Nephron progenitor cell (in vitro differentiated cells): Measurements from ENCODE around the gene SNCA.

Source experiments
- DNase-seq: peaks from one replicate; pipeline ENCODE4 v3.0.0; 2021
- H3K27ac Mint-ChIP-seq: 2 replicates; pipeline ENCODE4 v1.8.0; 2021; ENCODE audit warnings: mild to moderate bottlenecking, moderate library complexity, mixed read lengths
- H3K27me3 Mint-ChIP-seq: 2 replicates; pipeline ENCODE4 v1.8.0; 2021; ENCODE audit warnings: mild to moderate bottlenecking, low read depth, mixed read lengths; ENCODE audit not compliant: poor library complexity
- H3K36me3 Mint-ChIP-seq: 2 replicates; pipeline ENCODE4 v1.8.0; 2021; ENCODE audit warnings: low read depth, mixed read lengths
- H3K4me1 Mint-ChIP-seq: 2 replicates; pipeline ENCODE4 v1.8.0; 2021; ENCODE audit warnings: mixed read lengths
- H3K4me3 Mint-ChIP-seq: 2 replicates; pipeline ENCODE4 v1.8.0; 2021; ENCODE audit warnings: mild to moderate bottlenecking, moderate library complexity, mixed read lengths
- H3K9me3 Mint-ChIP-seq: 2 replicates; pipeline ENCODE4 v1.8.0; 2021; ENCODE audit warnings: mild to moderate bottlenecking, moderate library complexity, mixed read lengths
- TF ChIP-seq, protein P1 (sequence below): fragments of 200-600 bp; sonication (generic); IDR thresholded peaks from 2 replicates; pipeline ENCODE4 v1.5.0; 2021; ENCODE audit warnings: antibody characterized with exemption

Gene SNCA

DNA sequence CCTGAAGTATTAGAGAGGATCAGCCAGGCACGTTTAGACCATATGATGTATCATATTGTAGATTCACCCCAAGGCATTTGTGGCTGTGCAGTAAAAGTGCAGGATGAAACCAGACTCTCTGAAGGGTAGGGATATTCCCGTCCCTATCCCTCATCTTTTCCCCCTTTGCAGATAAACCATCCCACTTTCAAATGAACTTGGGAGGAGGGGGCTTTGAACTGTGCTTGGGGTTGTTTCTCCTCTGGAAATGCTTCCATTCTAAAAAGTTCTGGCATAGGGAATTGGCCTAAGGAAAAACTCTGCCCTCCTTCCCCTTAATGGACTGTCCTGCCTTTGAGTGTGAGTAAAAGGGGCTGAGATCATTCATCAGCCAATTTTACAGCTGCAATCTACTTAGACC, 23.8 kb downstream of the SNCA start:
- TF ChIP-seq, protein P1, sequence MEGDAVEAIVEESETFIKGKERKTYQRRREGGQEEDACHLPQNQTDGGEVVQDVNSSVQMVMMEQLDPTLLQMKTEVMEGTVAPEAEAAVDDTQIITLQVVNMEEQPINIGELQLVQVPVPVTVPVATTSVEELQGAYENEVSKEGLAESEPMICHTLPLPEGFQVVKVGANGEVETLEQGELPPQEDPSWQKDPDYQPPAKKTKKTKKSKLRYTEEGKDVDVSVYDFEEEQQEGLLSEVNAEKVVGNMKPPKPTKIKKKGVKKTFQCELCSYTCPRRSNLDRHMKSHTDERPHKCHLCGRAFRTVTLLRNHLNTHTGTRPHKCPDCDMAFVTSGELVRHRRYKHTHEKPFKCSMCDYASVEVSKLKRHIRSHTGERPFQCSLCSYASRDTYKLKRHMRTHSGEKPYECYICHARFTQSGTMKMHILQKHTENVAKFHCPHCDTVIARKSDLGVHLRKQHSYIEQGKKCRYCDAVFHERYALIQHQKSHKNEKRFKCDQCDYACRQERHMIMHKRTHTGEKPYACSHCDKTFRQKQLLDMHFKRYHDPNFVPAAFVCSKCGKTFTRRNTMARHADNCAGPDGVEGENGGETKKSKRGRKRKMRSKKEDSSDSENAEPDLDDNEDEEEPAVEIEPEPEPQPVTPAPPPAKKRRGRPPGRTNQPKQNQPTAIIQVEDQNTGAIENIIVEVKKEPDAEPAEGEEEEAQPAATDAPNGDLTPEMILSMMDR: no peak
- Mint-ChIP-seq H3K9me3 (peaks cover 4% of the 10 kb centered on the region), H3K36me3 (peaks cover 34% of the 10 kb centered on the region), H3K4me3 (no peak overlapping the region), H3K27me3 (peaks cover 7% of the 10 kb centered on the region), H3K4me1 (peaks cover 4% of the 10 kb centered on the region), H3K27ac (no peak overlapping the region)
- no peak for DNase-seq

GRCh38 chr4:89807441-89808140, 29.4 kb downstream of the SNCA start:
- DNase-seq: no peak
- Mint-ChIP-seq H3K27me3 (peaks cover 4% of the 10 kb centered on the region), H3K27ac (no peak overlapping the region), H3K4me1 (no peaks in the 10 kb centered on the region), H3K36me3 (peaks cover 39% of the 10 kb centered on the region), H3K9me3 (peaks cover 4% of the 10 kb centered on the region), H3K4me3 (no peak overlapping the region)
- TF ChIP-seq, protein P1: no peak

DNA sequence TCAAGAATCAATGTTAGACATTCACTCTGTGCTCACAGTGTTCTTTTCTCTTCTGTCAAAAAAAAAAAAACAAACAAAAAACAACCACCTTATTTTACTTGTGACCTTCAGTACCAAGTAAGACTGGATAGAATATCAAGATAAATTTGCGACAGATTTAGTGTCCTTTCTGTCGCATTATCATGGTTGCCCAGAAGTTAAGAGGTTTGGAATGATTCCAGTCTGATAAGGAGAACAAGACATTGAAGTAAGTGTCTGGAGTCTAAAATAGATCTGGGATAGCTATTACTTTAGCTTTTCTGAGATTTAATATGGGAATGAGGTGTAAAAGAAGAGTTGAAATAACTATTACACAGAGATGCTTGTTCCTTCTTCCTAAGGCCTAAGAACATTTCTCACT, 31.7 kb downstream of the SNCA start:
- no peak overlapping the region for H3K4me3 Mint-ChIP-seq
- TF ChIP-seq, protein P1: no peak
- peaks cover 4% of the 10 kb centered on the region for H3K9me3 Mint-ChIP-seq
- H3K27ac Mint-ChIP-seq: no peak overlapping the region
- DNase-seq: no peak
- H3K27me3 Mint-ChIP-seq: no peaks in the 10 kb centered on the region
- peaks cover 23% of the 10 kb centered on the region for H3K36me3 Mint-ChIP-seq
- H3K4me1 Mint-ChIP-seq: no peaks in the 10 kb centered on the region

DNA sequence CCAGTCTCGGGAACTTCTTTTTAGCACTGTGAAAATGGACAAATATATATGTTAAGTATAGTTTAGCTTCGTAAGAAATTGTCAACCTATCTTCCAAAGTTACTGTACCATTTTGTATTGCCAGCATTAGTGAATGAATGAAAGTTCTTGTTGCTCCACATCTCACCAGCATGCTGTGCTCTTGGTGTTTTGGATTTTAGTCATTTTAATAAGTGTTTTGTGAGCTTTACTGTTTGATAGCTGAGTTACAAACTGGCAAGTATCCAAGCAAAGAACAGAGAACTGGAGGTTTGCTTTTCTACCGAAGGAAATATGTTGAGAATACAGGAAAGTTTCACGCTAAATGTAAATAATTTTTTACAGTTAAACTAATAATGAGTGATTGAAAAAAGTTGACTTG, 33.0 kb downstream of the SNCA start:
- no peak for DNase-seq
- H3K27me3 Mint-ChIP-seq: no peaks in the 10 kb centered on the region
- H3K36me3 Mint-ChIP-seq: peaks cover 14% of the 10 kb centered on the region
- no peaks in the 10 kb centered on the region for H3K4me1 Mint-ChIP-seq
- H3K27ac Mint-ChIP-seq: no peak overlapping the region
- H3K4me3 Mint-ChIP-seq: no peak overlapping the region
- TF ChIP-seq, protein P1: no peak
- no peaks in the 10 kb centered on the region for H3K9me3 Mint-ChIP-seq

DNA sequence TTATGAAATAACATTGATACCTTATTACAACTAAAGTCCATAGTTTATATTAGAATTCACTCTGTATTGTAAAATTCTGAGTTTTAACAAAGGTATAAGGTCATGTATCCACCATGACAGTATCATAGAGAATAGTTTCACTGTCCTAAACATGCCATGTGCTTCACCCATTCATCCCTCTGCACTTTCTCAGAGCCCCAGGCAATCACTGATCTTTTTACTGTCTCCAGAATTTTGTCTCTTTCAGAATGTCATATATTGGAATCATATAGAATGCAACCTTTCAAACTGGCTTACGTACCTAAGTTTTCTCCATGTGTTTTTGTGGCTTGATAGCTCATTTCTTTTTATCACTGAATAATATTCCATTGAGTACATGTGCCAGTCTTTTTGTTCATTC, 33.9 kb downstream of the SNCA start:
- Mint-ChIP-seq H3K9me3 (no peaks in the 10 kb centered on the region), H3K36me3 (peaks cover 14% of the 10 kb centered on the region), H3K4me1 (no peaks in the 10 kb centered on the region), H3K4me3 (no peak overlapping the region), H3K27ac (no peak overlapping the region), H3K27me3 (no peaks in the 10 kb centered on the region)
- DNase-seq: no peak
- TF ChIP-seq, protein P1: no peak

- Mint-ChIP-seq H3K4me1 (no peaks in the 10 kb centered on the region), H3K27ac (no peak overlapping the region), H3K27me3 (no peaks in the 10 kb centered on the region), H3K4me3 (no peak overlapping the region), H3K36me3 (peaks cover 10% of the 10 kb centered on the region), H3K9me3 (no peaks in the 10 kb centered on the region)
- no peak for DNase-seq
- TF ChIP-seq, protein P1: no peak
Measured at GRCh38 chr4:89800527-89801103, 36.3 kb downstream of the SNCA start.
